Tibial nerve (tissue), 3 donors: ENCODE results near the gene CTXN1.

ENCODE experiments used
- CTCF ChIP-seq, 5 experiments: fragments of 200-600 bp in 3 of 5; fragments of 450-650 bp in 2 of 5; sonication (generic) in 3 of 5; IDR thresholded peaks; one replicate each; pipeline ENCODE4 v1.5.1; 2016 to 2019; ENCODE audit warnings: antibody characterized with exemption in 5 of 5, mild to moderate bottlenecking in 3 of 5, moderate library complexity in 2 of 5
- POLR2A ChIP-seq, 2 donors: fragments of 450-650 bp; IDR thresholded peaks; one replicate each; pipeline ENCODE4 v1.6.1; 2017; ENCODE audit warnings: antibody characterized with exemption in 2 of 2, mild to moderate bottlenecking in 2 of 2, moderate library complexity in 2 of 2

DNA sequence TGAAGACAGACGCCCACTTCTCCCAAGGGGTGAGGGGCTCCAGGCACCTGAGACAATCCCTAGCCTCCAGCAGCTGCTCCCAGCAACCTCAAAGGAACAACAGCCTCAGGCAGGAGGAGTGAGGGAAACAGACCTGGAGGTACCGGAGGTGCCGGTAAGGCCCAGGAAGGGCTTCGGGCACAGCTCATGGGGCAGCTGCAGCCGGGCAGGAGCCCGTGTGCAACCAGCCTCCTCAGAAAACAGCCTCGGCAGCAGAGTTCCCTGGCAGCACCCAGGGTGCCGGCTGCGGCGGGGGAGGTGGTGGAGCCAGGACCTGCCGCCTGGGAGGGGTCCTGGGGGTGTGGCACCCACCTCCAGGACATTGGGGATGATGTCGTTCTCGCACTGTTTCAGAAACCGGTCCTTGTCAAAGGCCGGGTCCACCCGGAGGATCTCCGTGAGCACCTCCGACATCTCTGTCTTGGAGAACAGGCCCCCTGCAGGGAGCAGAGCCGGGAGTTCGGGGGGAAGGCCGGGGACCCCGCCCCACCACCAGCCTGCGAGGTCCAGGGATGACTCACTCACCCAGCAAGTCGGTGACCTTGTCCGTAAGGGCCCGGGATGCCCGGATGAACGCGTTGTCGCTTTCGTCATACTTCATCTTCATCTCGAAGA, 6.5 kb upstream of the CTXN1 start:
- TF ChIP-seq POLR2A (IDR thresholded peaks at IDR 0.05) (no peak), CTCF (IDR thresholded peaks at IDR 0.05) (no peak)
